HG03354 (cell line): ENCODE measurements around the gene KNOP1.

ENCODE experiments used
- ATAC-seq: cut with Tn5 transposase; IDR thresholded peaks from one replicate; pipeline ENCODE4 v1.9.1; 2021; ENCODE audit warnings: mild to moderate bottlenecking; ENCODE audit not compliant: unreplicated experiment, poor library complexity, severe bottlenecking

KNOP1 gene

GRCh38 chr16:19710191-19710908, 7.7 kb downstream of the KNOP1 start:
- no peak for ATAC-seq

- no peak for ATAC-seq
These were observed 8.5 kb downstream of the KNOP1 start for GRCh38 chr16:19709381-19710136.

- ATAC-seq = no peak
These were observed 9.5 kb downstream of the KNOP1 start for GRCh38 chr16:19708296-19709205.

- ATAC-seq = no peak
These were observed 10.3 kb downstream of the KNOP1 start for GRCh38 chr16:19707569-19708295.

GRCh38 chr16:19706846-19707245, 11.2 kb downstream of the KNOP1 start:
- ATAC-seq = no peak

GRCh38 chr16:19705843-19706242, 12.2 kb downstream of the KNOP1 start:
- ATAC-seq = no peak

- no peak for ATAC-seq
These were observed 12.9 kb downstream of the KNOP1 start for GRCh38 chr16:19705146-19705501.

GRCh38 chr16:19704321-19705145, 13.5 kb downstream of the KNOP1 start:
- ATAC-seq = no peak

- ATAC-seq = no peak
These were observed 14.7 kb downstream of the KNOP1 start for GRCh38 chr16:19703172-19703889.

GRCh38 chr16:19701091-19701490, 16.9 kb downstream of the KNOP1 start:
- no peak for ATAC-seq

- no peak for ATAC-seq
These were observed 17.7 kb downstream of the KNOP1 start for GRCh38 chr16:19700319-19700781.

- no peak for ATAC-seq
These were observed 18.6 kb downstream of the KNOP1 start for GRCh38 chr16:19699472-19699871.

GRCh38 chr16:19698480-19699465, 19.3 kb downstream of the KNOP1 start:
- ATAC-seq = no peak

GRCh38 chr16:19697756-19698318, 20.2 kb downstream of the KNOP1 start:
- no peak for ATAC-seq

GRCh38 chr16:19696961-19697360, 21.1 kb downstream of the KNOP1 start:
- no peak for ATAC-seq

- no peak for ATAC-seq
These were observed 21.7 kb downstream of the KNOP1 start for GRCh38 chr16:19696328-19696727.

GRCh38 chr16:19694989-19695388, 23.0 kb downstream of the KNOP1 start:
- no peak for ATAC-seq
